ENCODE results near the gene PRSS27. TPM values are rescaled to one million over a fixed set of nuclear protein-coding genes. Genes with fewer than 3 reads are reported as not detected.

Gene PRSS27
- total RNA-seq, 1 experiment from 2014 or later = 14.8 TPM

- Histone ChIP-seq H3K4me1 (replicated peaks; ENCODE audit: insufficient read depth) (peaks cover 22% of the 10 kb centered on the region), H3K9me2 (ENCODE audit: insufficient read depth) (no peaks in the 10 kb centered on the region), H2AFZ (no peak overlapping the region), H3K36me3 (ENCODE audit: low read depth) (no peaks in the 10 kb centered on the region), H3K27me3 (ENCODE audit: insufficient read depth, low read depth) (no peaks in the 10 kb centered on the region), H3K9me3 (ENCODE audit: insufficient read depth, low read depth) (no peaks in the 10 kb centered on the region), H3K27ac (no peak overlapping the region), H3K4me3 (no peak overlapping the region), H3K79me2 (ENCODE audit: low read depth) (0 out of 2 replicates have a peak, but pooled peaks cover 4% of the 10 kb centered on the region), H4K20me1 (ENCODE audit: insufficient read depth) (peaks cover 6% of the 10 kb centered on the region; the same call in 1 of the 2 replicates), H3F3A (ENCODE audit: insufficient read depth, low read depth) (peaks cover 23% of the 10 kb centered on the region), H3K4me2 (no peak overlapping the region)
- no TSS peak for BruUV-seq (replicated peaks)
- ChIA-PET POLR2A (ENCODE audit: unreplicated experiment) (no interaction called here), CTCF (no interaction called here)
- DNase-seq = no peak
- no peak for TF ChIP-seq CTCF (conservative IDR thresholded peaks at IDR 0.05)
- TF ChIP-seq EZH2 (IDR thresholded peaks at IDR 0.05; ENCODE audit: low read depth) = no peak
- intact Hi-C loops (cut with micrococcal nuclease; ENCODE audit: unreplicated experiment) = no loop called here
Observed at GRCh38 chr16:2715966-2716885, 3.8 kb downstream of the PRSS27 start.

- peaks cover 6% of the 10 kb centered on the region; the same call in 1 of the 2 replicates for H4K20me1 ChIP-seq (ENCODE audit: insufficient read depth)
- no peaks in the 10 kb centered on the region for H3K9me3 ChIP-seq (ENCODE audit: insufficient read depth, low read depth)
- H2AFZ ChIP-seq = no peak overlapping the region
- POLR2A ChIA-PET (ENCODE audit: unreplicated experiment) = no interaction called here
- no peaks in the 10 kb centered on the region for H3K36me3 ChIP-seq (ENCODE audit: low read depth)
- no peak for TF ChIP-seq CTCF (conservative IDR thresholded peaks at IDR 0.05)
- intact Hi-C loops (cut with micrococcal nuclease; ENCODE audit: unreplicated experiment) = no loop called here
- CTCF ChIA-PET = no interaction called here
- DNase-seq = no peak
- H3F3A ChIP-seq (ENCODE audit: insufficient read depth, low read depth) = peaks cover 20% of the 10 kb centered on the region
- no peak overlapping the region for H3K4me3 ChIP-seq
- 0 out of 2 replicates have a peak, but pooled peaks cover 4% of the 10 kb centered on the region for H3K79me2 ChIP-seq (ENCODE audit: low read depth)
- no peaks in the 10 kb centered on the region for H3K9me2 ChIP-seq (ENCODE audit: insufficient read depth)
- peaks cover 22% of the 10 kb centered on the region for H3K4me1 ChIP-seq (replicated peaks; ENCODE audit: insufficient read depth)
- H3K27ac ChIP-seq = no peak overlapping the region
- H3K27me3 ChIP-seq (ENCODE audit: insufficient read depth, low read depth) = no peaks in the 10 kb centered on the region
- no peak overlapping the region for H3K4me2 ChIP-seq
- no TSS peak for BruUV-seq (replicated peaks)
Observed at GRCh38 chr16:2715519-2715918, 4.5 kb downstream of the PRSS27 start.

- ChIA-PET POLR2A (ENCODE audit: unreplicated experiment) (no interaction called here), CTCF (no interaction called here)
- H3K27ac ChIP-seq = no peak overlapping the region
- H2AFZ ChIP-seq = no peak overlapping the region
- H3K36me3 ChIP-seq (ENCODE audit: low read depth) = no peaks in the 10 kb centered on the region
- TF ChIP-seq CTCF (conservative IDR thresholded peaks at IDR 0.05) (no peak), EZH2 (IDR thresholded peaks at IDR 0.05; ENCODE audit: low read depth) (no peak)
- H3K4me1 ChIP-seq (replicated peaks; ENCODE audit: insufficient read depth) = peaks cover 18% of the 10 kb centered on the region
- no TSS peak for BruUV-seq (replicated peaks)
- peaks cover 15% of the 10 kb centered on the region; the same call in 1 of the 2 replicates for H3F3A ChIP-seq (ENCODE audit: insufficient read depth, low read depth)
- H3K9me3 ChIP-seq (ENCODE audit: insufficient read depth, low read depth) = no peaks in the 10 kb centered on the region
- H3K27me3 ChIP-seq (ENCODE audit: insufficient read depth, low read depth) = no peaks in the 10 kb centered on the region
- DNase-seq = no peak
- H3K79me2 ChIP-seq (ENCODE audit: low read depth) = 0 out of 2 replicates have a peak, but pooled peaks cover 4% of the 10 kb centered on the region
- intact Hi-C loops (cut with micrococcal nuclease; ENCODE audit: unreplicated experiment) = no loop called here
- peaks cover 6% of the 10 kb centered on the region; the same call in 1 of the 2 replicates for H4K20me1 ChIP-seq (ENCODE audit: insufficient read depth)
- no peak overlapping the region for H3K4me3 ChIP-seq
- H3K9me2 ChIP-seq (ENCODE audit: insufficient read depth) = no peaks in the 10 kb centered on the region
- H3K4me2 ChIP-seq = no peak overlapping the region
Observed at GRCh38 chr16:2715064-2715463, 5.0 kb downstream of the PRSS27 start.

Data from PC-9 (cell line).